Cardiac muscle cell (in vitro differentiated cells and primary cell): ENCODE measurements around the gene DARS2. TPM values are rescaled to one million over a fixed set of nuclear protein-coding genes. Genes with fewer than 3 reads are reported as not detected.
A peak's percentile ranks its signal among the peaks of the same experiment; 100 is the strongest.

Experiments used
- DNase-seq, 2 donors: peaks; one replicate each; pipeline versions ENCODE4 v3.0.0 to v3.0.0-alpha.2; 2010 to 2017; ENCODE audit warnings: low read depth in 1 of 2, low spot score in 1 of 2
- H3K27ac ChIP-seq: fragments of 200-600 bp; sonication (generic); 2 replicates; pipeline ENCODE4 v1.5.1; 2016
- H3K27me3 ChIP-seq: fragments of 200-600 bp; sonication (generic); 2 replicates; pipeline ENCODE4 v1.6.0; 2016; ENCODE audit warnings: control low read depth
- H3K36me3 ChIP-seq: fragments of 200-600 bp; sonication (generic); 2 replicates; pipeline ENCODE4 v1.5.1; 2016; ENCODE audit warnings: control low read depth
- H3K4me1 ChIP-seq: fragments of 200-600 bp; sonication (generic); 2 replicates; pipeline ENCODE4 v1.8.1; 2017; ENCODE audit warnings: low read depth, mild to moderate bottlenecking, mixed run types
- H3K4me3 ChIP-seq: fragments of 200-600 bp; sonication (generic); 2 replicates; pipeline ENCODE4 v1.5.1; 2016; ENCODE audit warnings: mild to moderate bottlenecking
- H3K9me3 ChIP-seq: fragments of 200-600 bp; sonication (generic); 2 replicates; pipeline ENCODE4 v1.5.1; 2017; ENCODE audit warnings: low read depth, mild to moderate bottlenecking, control low read depth
- polyA plus RNA-seq: library from polyadenylated mRNA; unstranded; fragments of >200 nt; fragmentation: Nextera tagmentation; extraction: Ambion mirVana; gene quantifications from 2 replicates; pipeline ENCODE4 v1.2.1, GENCODE V29; 2016
- total RNA-seq: library from RNA; depleted of rRNA; stranded (reverse); fragments of >200 nt; gene quantifications from 2 replicates; pipeline ENCODE4 v1.2.3, GENCODE V29; 2016
- TF ChIP-seq, protein P1 (sequence below): IDR thresholded peaks from 2 replicates; pipeline ENCODE4 v1.5.1; 2012; ENCODE audit warnings: low read depth, mild to moderate bottlenecking, low read length

DARS2 gene
- total and polyA plus RNA-seq, 2 experiments from 2014 or later, result 14.6 to 15.6 TPM

DNA sequence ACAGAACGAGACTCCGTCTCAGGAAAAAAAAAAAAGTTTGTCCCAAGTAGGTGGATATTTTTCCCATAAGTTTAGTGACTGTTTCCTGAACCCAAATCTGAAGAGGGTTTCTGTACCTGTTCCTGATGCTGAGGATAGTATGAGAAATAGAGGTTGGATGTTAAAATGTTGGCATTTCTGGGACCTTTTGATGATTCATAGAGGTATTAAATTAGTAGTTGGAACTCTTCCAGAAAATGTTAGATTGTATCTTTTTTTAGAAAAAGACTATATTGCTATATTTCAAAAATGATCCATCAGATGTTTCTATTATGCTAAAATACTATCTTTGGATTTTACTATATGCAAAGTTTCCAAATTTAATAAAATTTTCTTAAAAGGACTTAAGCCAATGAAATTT lies 3.1 kb downstream of the DARS2 start:
- peaks cover 8% of the 10 kb centered on the region for H3K4me1 ChIP-seq
- H3K27ac ChIP-seq, result no peak overlapping the region
- H3K4me3 ChIP-seq, result no peak overlapping the region
- no peaks in the 10 kb centered on the region for H3K9me3 ChIP-seq
- no peak for DNase-seq
- peaks cover 9% of the 10 kb centered on the region for H3K36me3 ChIP-seq
- H3K27me3 ChIP-seq, result no peaks in the 10 kb centered on the region
- TF ChIP-seq, protein P1, sequence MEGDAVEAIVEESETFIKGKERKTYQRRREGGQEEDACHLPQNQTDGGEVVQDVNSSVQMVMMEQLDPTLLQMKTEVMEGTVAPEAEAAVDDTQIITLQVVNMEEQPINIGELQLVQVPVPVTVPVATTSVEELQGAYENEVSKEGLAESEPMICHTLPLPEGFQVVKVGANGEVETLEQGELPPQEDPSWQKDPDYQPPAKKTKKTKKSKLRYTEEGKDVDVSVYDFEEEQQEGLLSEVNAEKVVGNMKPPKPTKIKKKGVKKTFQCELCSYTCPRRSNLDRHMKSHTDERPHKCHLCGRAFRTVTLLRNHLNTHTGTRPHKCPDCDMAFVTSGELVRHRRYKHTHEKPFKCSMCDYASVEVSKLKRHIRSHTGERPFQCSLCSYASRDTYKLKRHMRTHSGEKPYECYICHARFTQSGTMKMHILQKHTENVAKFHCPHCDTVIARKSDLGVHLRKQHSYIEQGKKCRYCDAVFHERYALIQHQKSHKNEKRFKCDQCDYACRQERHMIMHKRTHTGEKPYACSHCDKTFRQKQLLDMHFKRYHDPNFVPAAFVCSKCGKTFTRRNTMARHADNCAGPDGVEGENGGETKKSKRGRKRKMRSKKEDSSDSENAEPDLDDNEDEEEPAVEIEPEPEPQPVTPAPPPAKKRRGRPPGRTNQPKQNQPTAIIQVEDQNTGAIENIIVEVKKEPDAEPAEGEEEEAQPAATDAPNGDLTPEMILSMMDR, result no peak

DNA sequence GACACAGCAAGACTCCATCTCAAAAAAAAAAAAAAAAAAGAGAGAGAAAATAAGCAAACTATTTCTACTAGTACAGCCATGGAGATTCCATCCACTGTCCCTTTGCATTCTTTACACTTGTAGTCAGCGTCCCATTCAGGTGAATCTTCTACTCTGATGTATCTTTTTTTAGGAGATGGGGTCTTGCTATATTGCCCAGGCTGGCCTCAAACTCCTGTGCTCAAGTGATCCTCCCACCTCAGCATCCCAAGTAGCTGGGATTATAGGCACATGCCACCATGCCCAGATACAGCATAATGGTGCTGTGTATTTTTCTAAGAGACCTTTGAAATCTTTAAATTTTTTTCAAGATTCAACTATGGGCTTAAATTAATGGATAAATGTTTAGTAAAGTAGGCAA lies 8.3 kb downstream of the DARS2 start:
- Histone ChIP-seq H3K27ac (no peak overlapping the region), H3K4me3 (no peak overlapping the region), H3K4me1 (no peaks in the 10 kb centered on the region), H3K9me3 (no peaks in the 10 kb centered on the region), H3K27me3 (no peaks in the 10 kb centered on the region), H3K36me3 (peaks cover 32% of the 10 kb centered on the region)
- no peak for DNase-seq
- TF ChIP-seq, protein P1, result no peak

DNA sequence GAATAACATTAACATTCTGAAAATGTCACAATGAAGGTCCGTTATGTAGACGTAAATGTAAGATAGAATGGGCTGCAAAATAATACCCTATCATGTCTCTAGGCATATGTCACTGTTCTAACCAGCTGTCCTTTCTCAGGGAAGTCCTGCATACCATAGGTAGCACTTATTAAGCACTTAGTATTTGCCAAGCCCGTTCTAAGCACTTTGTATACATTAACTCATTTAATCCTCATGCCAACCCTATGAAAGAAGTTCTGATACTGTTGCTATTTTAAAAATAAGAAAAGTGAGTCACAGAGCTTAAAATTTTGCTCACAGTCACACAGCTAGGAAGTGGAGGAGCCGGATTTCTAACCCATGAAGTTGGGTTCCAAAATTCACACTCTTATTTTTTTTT lies 27.6 kb downstream of the DARS2 start:
- H3K36me3 ChIP-seq, result peaks cover 17% of the 10 kb centered on the region
- DNase-seq, result no peak
- no peaks in the 10 kb centered on the region for H3K4me1 ChIP-seq
- H3K27ac ChIP-seq, result no peak overlapping the region
- H3K4me3 ChIP-seq, result no peak overlapping the region
- TF ChIP-seq, protein P1, result no peak
- no peaks in the 10 kb centered on the region for H3K27me3 ChIP-seq
- no peaks in the 10 kb centered on the region for H3K9me3 ChIP-seq

DNA sequence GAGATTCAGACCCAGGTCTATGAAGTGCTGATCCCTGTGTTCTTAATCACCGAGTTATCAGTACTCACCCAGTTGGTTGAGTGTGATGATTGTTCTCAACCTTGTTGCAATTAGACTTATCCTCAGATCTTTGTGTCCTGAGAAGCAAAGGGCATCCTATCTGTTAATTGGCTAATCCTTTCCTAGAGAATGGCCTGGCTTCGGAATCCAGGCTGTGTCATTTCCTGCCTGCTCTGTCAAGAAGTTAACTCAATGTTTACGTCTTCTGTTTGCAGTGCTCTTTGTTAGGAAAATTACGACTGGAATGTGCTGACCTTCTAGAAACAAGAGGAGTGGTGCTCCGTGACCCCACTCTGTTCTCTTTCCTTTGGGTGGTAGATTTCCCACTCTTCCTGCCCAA lies 28.6 kb downstream of the DARS2 start:
- TF ChIP-seq, protein P1, result no peak
- no peaks in the 10 kb centered on the region for H3K4me1 ChIP-seq
- H3K4me3 ChIP-seq, result no peak overlapping the region
- H3K27ac ChIP-seq, result peak overlapping the region; percentile 24
- H3K36me3 ChIP-seq, result peaks cover 22% of the 10 kb centered on the region
- no peaks in the 10 kb centered on the region for H3K9me3 ChIP-seq
- DNase-seq, result peak in 1 of 2 donors; percentile 87
- H3K27me3 ChIP-seq, result no peaks in the 10 kb centered on the region

DNA sequence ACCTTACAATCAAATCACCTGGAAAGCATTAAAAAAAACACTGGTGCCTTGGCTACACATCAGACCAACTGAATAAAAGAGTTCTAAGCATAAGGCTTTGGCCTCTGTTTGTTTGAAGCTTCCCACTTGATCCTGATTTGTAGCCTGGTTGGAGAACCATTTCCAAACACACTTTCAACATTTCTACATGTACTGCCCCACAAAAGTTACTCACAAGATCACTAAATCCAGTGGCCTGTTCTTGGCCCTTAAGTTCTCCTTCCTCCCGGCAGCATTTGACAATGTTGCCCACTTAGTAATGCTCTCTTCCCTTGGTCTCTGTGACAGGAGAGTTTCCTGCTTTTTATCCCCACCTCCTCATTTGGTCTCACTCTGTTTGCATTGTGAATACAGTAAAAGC lies 31.5 kb downstream of the DARS2 start:
- Histone ChIP-seq H3K27ac (no peak overlapping the region), H3K9me3 (no peaks in the 10 kb centered on the region), H3K4me3 (no peak overlapping the region), H3K36me3 (peaks cover 31% of the 10 kb centered on the region), H3K27me3 (no peaks in the 10 kb centered on the region), H3K4me1 (no peaks in the 10 kb centered on the region)
- DNase-seq, result no peak
- TF ChIP-seq, protein P1, result no peak

DNA sequence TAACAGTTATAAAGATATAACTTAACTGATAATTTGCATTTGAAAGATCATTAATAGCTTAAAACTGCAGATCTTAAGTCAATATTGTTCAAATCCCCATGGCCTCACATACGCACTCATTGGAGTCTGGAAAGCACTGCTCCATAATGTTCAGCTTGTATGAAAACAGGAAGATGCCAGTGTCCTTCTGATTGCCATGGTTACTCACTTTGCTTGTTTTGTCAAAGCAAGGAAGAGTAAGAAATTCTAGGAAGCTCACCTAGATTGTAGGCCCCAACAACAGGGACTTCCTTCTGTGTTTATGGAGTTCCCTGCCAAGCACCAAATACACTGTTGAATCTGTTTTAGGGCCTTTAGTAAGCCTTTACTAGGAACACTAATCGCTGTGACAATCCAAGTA lies 32.4 kb downstream of the DARS2 start:
- Histone ChIP-seq H3K9me3 (no peaks in the 10 kb centered on the region), H3K36me3 (peaks cover 28% of the 10 kb centered on the region), H3K4me3 (no peak overlapping the region), H3K27me3 (no peaks in the 10 kb centered on the region), H3K27ac (peak overlapping the region; percentile 7), H3K4me1 (no peaks in the 10 kb centered on the region)
- TF ChIP-seq, protein P1, result no peak
- DNase-seq, result peak in 1 of 2 donors; percentile 16
